GM12865 (cell line): ENCODE results near the gene OVOL2.

ENCODE experiments used
- DNase-seq: peaks from one replicate; pipeline ENCODE4 v3.0.0; 2010; ENCODE audit warnings: low read depth
- H3K4me3 ChIP-seq: 2 replicates; pipeline ENCODE4 v1.5.1; 2011; ENCODE audit warnings: mild to moderate bottlenecking, low read depth, low read length, control low read depth
- CTCF ChIP-seq: IDR thresholded peaks from 2 replicates; pipeline ENCODE4 v1.5.1; 2011; ENCODE audit warnings: low read length, control low read depth, low read depth, inconsistent platforms; ENCODE audit not compliant: insufficient read depth; ENCODE audit errors: missing control alignments

OVOL2 gene

GRCh38 chr20:18024606-18025127, 33.0 kb downstream of the OVOL2 start:
- H3K4me3 ChIP-seq: no peak overlapping the region
- TF ChIP-seq CTCF: no peak
- no peak for DNase-seq

- H3K4me3 ChIP-seq: no peak overlapping the region
- no peak for DNase-seq
- TF ChIP-seq CTCF: no peak
These were observed 36.8 kb downstream of the OVOL2 start for GRCh38 chr20:18020931-18021330.

- TF ChIP-seq CTCF: peak; percentile 75
- no peak overlapping the region for H3K4me3 ChIP-seq
- peak; percentile 63 for DNase-seq
These were observed 38.6 kb downstream of the OVOL2 start for GRCh38 chr20:18019068-18019467.

- DNase-seq: no peak
- no peak overlapping the region for H3K4me3 ChIP-seq
- no peak for TF ChIP-seq CTCF
These were observed 39.6 kb downstream of the OVOL2 start for GRCh38 chr20:18018100-18018499.

- TF ChIP-seq CTCF: no peak
These were observed 40.9 kb downstream of the OVOL2 start for GRCh38 chr20:18016772-18017171.

GRCh38 chr20:18014411-18014810, 43.3 kb downstream of the OVOL2 start:
- TF ChIP-seq CTCF: no peak
- DNase-seq: no peak
- H3K4me3 ChIP-seq: no peak overlapping the region

More at GRCh38 chr20:18016772-18017171, 40.9 kb downstream of the OVOL2 start:
- no peak for DNase-seq
- no peak overlapping the region for H3K4me3 ChIP-seq

GRCh38 chr20:18012901-18013300, 44.8 kb downstream of the OVOL2 start:
- H3K4me3 ChIP-seq: no peak overlapping the region
- TF ChIP-seq CTCF: no peak
- DNase-seq: no peak
